K562 (cell line): ENCODE results near the gene KIAA0319L. TPM values are rescaled to one million over a fixed set of nuclear protein-coding genes. Genes with fewer than 3 reads are reported as not detected.

Experiments used
- ATAC-seq: fragments of 200-7000 bp; cut with Tn5 transposase; 3 replicates; pipeline ENCODE4 v1.9.1; 2020; ENCODE audit warnings: moderate library complexity
- BruUV-seq: library from RNA; stranded (reverse); fragments of 400-500 nt; replicated peaks from 2 replicates; lab custom pipeline; 2021; lab: Mats Ljungman, UMichigan
- CTCF ChIA-PET: fragments of 300-600 bp; formaldehyde crosslinking; extraction: SDS; loops from one replicate; lab custom pipeline; 2021; ENCODE audit warnings: low intra/inter-chr PET ratio; lab: Yijun Ruan, JAX
- POLR2A ChIA-PET: fragments of 300-600, 350-650 bp; sonication (Branson Sonifier 250); formaldehyde crosslinking; extraction: SDS; loops from one replicate; lab custom pipeline; 2021; ENCODE audit warnings: antibody characterized with exemption, inconsistent platforms; lab: Yijun Ruan, JAX
- DNase-seq, 4 experiments: peaks; one replicate each; pipeline versions ENCODE4 v3.0.0 to v3.0.0-alpha.2; 2011 to 2018; ENCODE audit warnings: low spot score in 3 of 4, mixed read lengths in 3 of 4; ENCODE audit errors: extremely low read depth in 1 of 4
- FAIRE-seq: peaks from 2 replicates; lab custom pipeline; 2011; peaks lifted over from hg19 to GRCh38; lab: Jason Lieb, UNC
- H2AFZ ChIP-seq: 2 replicates; pipeline ENCODE4 v1.6.0; 2011; ENCODE audit warnings: low read depth, low read length, control low read depth, inconsistent platforms
- H3K27ac ChIP-seq: fragments of 200-600 bp; 3 replicates; pipeline ENCODE4 v1.8.0; 2011; ENCODE audit warnings: low read depth, mild to moderate bottlenecking, control low read depth, inconsistent platforms, low read length, moderate library complexity, mixed read lengths; ENCODE audit errors: extremely low read depth
- H3K27me3 ChIP-seq, 2 experiments: fragments of 300-600 bp in 1 of 2; 2 replicates in 1 of 2; 3 replicates in 1 of 2; pipeline versions ENCODE4 v1.6.0 to v1.8.0; 2011; ENCODE audit warnings: inconsistent platforms in 2 of 2, low read length in 2 of 2, mild to moderate bottlenecking in 1 of 2, mixed read lengths in 1 of 2, moderate library complexity in 1 of 2; ENCODE audit not compliant: control insufficient read depth in 2 of 2, insufficient read depth in 2 of 2
- H3K36me3 ChIP-seq: fragments of 300-600 bp; 3 replicates; pipeline ENCODE4 v1.8.0; 2011; ENCODE audit warnings: mild to moderate bottlenecking, low read length, inconsistent platforms; ENCODE audit not compliant: control insufficient read depth, insufficient read depth
- H3K4me1 ChIP-seq, 2 experiments: fragments of 200-600 bp in 1 of 2; replicated peaks in 1 of 2; 2 replicates in 1 of 2; 3 replicates in 1 of 2; pipeline versions ENCODE4 v1.5.1 to v1.8.0; 2011; ENCODE audit warnings: inconsistent platforms in 2 of 2, low read length in 2 of 2, mild to moderate bottlenecking in 1 of 2, mixed read lengths in 1 of 2, moderate library complexity in 1 of 2; ENCODE audit not compliant: control insufficient read depth in 2 of 2, insufficient read depth in 2 of 2
- H3K4me2 ChIP-seq: 2 replicates; pipeline ENCODE4 v1.6.1; 2011; ENCODE audit warnings: low read length, control low read depth, inconsistent platforms, mixed read lengths; ENCODE audit not compliant: insufficient read depth
- H3K4me3 ChIP-seq: fragments of 200-600 bp; sonication (generic), shearing (Covaris generic); 2 replicates; pipeline ENCODE4 v1.5.1; 2016; ENCODE audit warnings: control low read depth, inconsistent platforms
- H3K79me2 ChIP-seq: fragments of 200-600 bp; 3 replicates; pipeline ENCODE4 v1.8.0; 2011; ENCODE audit warnings: low read length, inconsistent platforms; ENCODE audit not compliant: control insufficient read depth, insufficient read depth
- H3K9ac ChIP-seq, 2 experiments: 2 replicates each; pipeline versions ENCODE4 v1.6.0 to v1.6.1; 2011; ENCODE audit warnings: low read depth in 2 of 2, low read length in 2 of 2, control low read depth in 1 of 2, inconsistent platforms in 1 of 2, mild to moderate bottlenecking in 1 of 2, mixed read lengths in 1 of 2; ENCODE audit not compliant: insufficient read depth in 1 of 2
- H3K9me1 ChIP-seq: one replicate; pipeline ENCODE4 v1.6.0; 2011; ENCODE audit warnings: inconsistent platforms, mild to moderate bottlenecking, low read length, moderate library complexity; ENCODE audit not compliant: control insufficient read depth, insufficient read depth
- H3K9me3 ChIP-seq: replicated peaks from 2 replicates; pipeline ENCODE4 v1.5.1; 2011; ENCODE audit warnings: low read depth, low read length, inconsistent platforms; ENCODE audit not compliant: control insufficient read depth, insufficient read depth
- H4K20me1 ChIP-seq: replicated peaks from 2 replicates; pipeline ENCODE4 v1.6.1; 2011; ENCODE audit warnings: low read length, inconsistent platforms, mixed read lengths; ENCODE audit not compliant: control insufficient read depth, insufficient read depth
- CBX3 ChIP-seq, 2 experiments: IDR thresholded peaks; 1 replicate in 1 of 2; 2 replicates in 1 of 2; pipeline ENCODE4 v1.6.1; 2012; ENCODE audit warnings: inconsistent platforms in 2 of 2, low read length in 2 of 2, borderline replicate concordance in 1 of 2, control low read depth in 1 of 2
- CBX5 ChIP-seq: IDR thresholded peaks from 2 replicates; pipeline ENCODE4 v1.6.1; 2014; ENCODE audit warnings: low read depth, borderline replicate concordance
- DIDO1 ChIP-seq: fragments of 450-650 bp; IDR thresholded peaks from 2 replicates; pipeline ENCODE4 v1.6.1; 2016; ENCODE audit warnings: low read depth, missing biosample characterization, missing genetic modification characterization
- FOS ChIP-seq: IDR thresholded peaks from 3 replicates; pipeline ENCODE4 v1.6.1; 2011; ENCODE audit not compliant: insufficient read length; ENCODE audit errors: extremely low read depth
- NFE2 ChIP-seq: IDR thresholded peaks from 2 replicates; pipeline ENCODE4 v1.6.1; 2014; ENCODE audit warnings: antibody characterized with exemption, low read depth
- POLR2B ChIP-seq: fragments of 450-650 bp; IDR thresholded peaks from 2 replicates; pipeline ENCODE4 v1.6.1; 2018; ENCODE audit warnings: low read depth; ENCODE audit not compliant: partially characterized antibody
- SETDB1 ChIP-seq: IDR thresholded peaks from one replicate; pipeline ENCODE4 v1.6.1; 2012; ENCODE audit warnings: low read length, control low read depth, inconsistent platforms
- SMARCC2 ChIP-seq: fragments of 450-650 bp; IDR thresholded peaks from 2 replicates; pipeline ENCODE4 v1.6.1; 2017; ENCODE audit warnings: antibody characterized with exemption, moderate library complexity, mild to moderate bottlenecking, low read depth
- SREBF1 ChIP-seq: fragments of 150-350 bp; IDR thresholded peaks from 2 replicates; pipeline ENCODE4 v1.6.1; 2014; ENCODE audit warnings: antibody characterized with exemption, low read depth, low read length, borderline replicate concordance
- TBL1XR1 ChIP-seq, 2 experiments: IDR thresholded peaks; 2 replicates each; pipeline ENCODE4 v1.6.1; 2012; ENCODE audit warnings: improper control_type of control experiment in 2 of 2, low read length in 2 of 2, mild to moderate bottlenecking in 1 of 2
- TRIM28 ChIP-seq: fragments of 450-650 bp; IDR thresholded peaks from 2 replicates; pipeline ENCODE4 v1.6.1; 2017
- WGBS: fragments of 100-300 bp; shearing (Covaris generic); methylation state at CpG from one replicate; pipeline ENCODE4 v1.1.6; 2016; ENCODE audit warnings: low coverage, mixed read lengths; ENCODE audit not compliant: insufficient coverage; ENCODE audit errors: missing lambda C conversion rate; 5-methylcytosine and 5-hydroxymethylcytosine counted together
- in situ Hi-C: fragments of 300-500 bp; cut with MboI; formaldehyde crosslinking; loops from 4 replicates; pipeline ENCODE4 v1.15.0; 2018; ENCODE audit warnings: inconsistent platforms, mixed read lengths
- intact Hi-C: fragments of 100-400 bp; cut with micrococcal nuclease; formaldehyde crosslinking; loops from 2 replicates; pipeline ENCODE4 v1.14.2; 2022
- polyA plus RNA-seq, 8 experiments: library from polyadenylated mRNA; depleted of rRNA in 4 of 8; stranded (reverse) in 5 of 8; unstranded in 3 of 8; fragments of >200 nt; fragmentation: Nextera tagmentation in 2 of 8; fragmentation: Illumina TruSeq in 1 of 8; extraction: Ambion mirVana in 2 of 8; extraction: Trizol in 1 of 8; gene quantifications; 2 replicates each; pipeline versions ENCODE4 v1.2.1 to v1.2.3, GENCODE V29; 2011 to 2014; ENCODE audit warnings: inconsistent platforms in 1 of 8, missing spikeins in 1 of 8
- total RNA-seq, 7 experiments: library from RNA; depleted of rRNA in 6 of 7; stranded (reverse); fragments of >200 nt in 6 of 7; fragmentation: Illumina TruSeq in 2 of 7; extraction: Trizol in 2 of 7; gene quantifications; 2 replicates each; pipeline versions ENCODE4 v1.2.1 to v1.2.3, GENCODE V29; 2011 to 2021; ENCODE audit warnings: low replicate concordance in 1 of 7
- TF ChIP-seq, protein P1 (sequence below): fragments of 450-650 bp; IDR thresholded peaks from 2 replicates; pipeline ENCODE4 v1.6.1; 2016; ENCODE audit warnings: mild to moderate bottlenecking
- TF ChIP-seq, protein P2 (sequence below): fragments of 450-650 bp; IDR thresholded peaks from 2 replicates; pipeline ENCODE4 v1.6.1; 2018; ENCODE audit warnings: mild to moderate bottlenecking, low read depth; ENCODE audit not compliant: partially characterized antibody

Gene KIAA0319L
- total and polyA plus RNA-seq, 9 of the 15 experiments (the other 6 are each of a cell fraction or from before 2014, with no cell fraction given): 2.4 to 51.7 (median 27.4) TPM

DNA sequence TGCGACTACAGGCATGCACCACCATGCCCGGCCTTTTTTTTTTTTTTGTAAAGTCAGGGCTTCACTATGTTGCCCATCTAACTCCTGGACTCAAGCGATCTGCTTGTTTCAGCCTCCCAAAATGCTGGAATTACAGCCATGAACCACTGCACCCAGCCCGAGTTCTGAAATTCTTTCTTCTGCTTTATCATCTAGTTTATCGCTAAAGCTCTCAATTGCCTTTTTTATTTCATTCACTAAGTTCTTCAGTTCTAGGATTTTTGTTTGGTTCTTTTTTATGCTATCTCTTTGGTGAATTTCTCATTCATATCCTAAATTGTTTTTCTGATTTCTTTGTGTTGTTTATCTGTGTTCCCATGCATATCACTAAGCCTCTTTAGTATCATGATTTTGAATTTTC lies 27.0 kb downstream of the KIAA0319L start:
- POLR2A ChIA-PET: interaction anchor here (0.6 kb wide), 2 partner anchors 17 to 36 kb away, joined by 3 read pairs; no protein-coding TSS in a partner anchor
- in situ Hi-C loops: no loop called here
- 79% methylated on average over 5 of the region's 5 CpGs for WGBS

More for the DNA sequence above, 27.0 kb downstream of the KIAA0319L start:
- Histone ChIP-seq H3K9me3 (peaks cover 19% of the 10 kb centered on the region), H3K36me3 (peaks cover 27% of the 10 kb centered on the region), H3K79me2 (peaks cover 9% of the 10 kb centered on the region), H2AFZ (no peak overlapping the region), H3K27me3 (no peaks in the 10 kb centered on the region), H3K9me1 (no peaks in the 10 kb centered on the region), H3K9ac (no peak overlapping the region)
- intact Hi-C loops: no loop called here
- DNase-seq (no peak), FAIRE-seq (no peak)
- TF ChIP-seq DIDO1 (tag) (no peak), NFE2 (0 out of 2 replicates have a peak, but pooled peaks have one; percentile 2), SREBF1 (no peak), TRIM28 (peak; percentile 87), CBX3 (IDR thresholded peaks at IDR 0.05; ENCODE audit: borderline replicate concordance in 1 of 2, low read length in 2 of 2) (peak in 1 of 2 experiments; percentile 79; a peak in 1 of 3 replicates), TBL1XR1 (IDR thresholded peaks at IDR 0.05; ENCODE audit: low read length in 2 of 2) (no peak), FOS (no peak), POLR2B (no peak), CBX5 (0 out of 2 replicates have a peak, but pooled peaks have one; percentile 43), SETDB1 (no peak), SMARCC2 (no peak)
- TF ChIP-seq, protein P1, sequence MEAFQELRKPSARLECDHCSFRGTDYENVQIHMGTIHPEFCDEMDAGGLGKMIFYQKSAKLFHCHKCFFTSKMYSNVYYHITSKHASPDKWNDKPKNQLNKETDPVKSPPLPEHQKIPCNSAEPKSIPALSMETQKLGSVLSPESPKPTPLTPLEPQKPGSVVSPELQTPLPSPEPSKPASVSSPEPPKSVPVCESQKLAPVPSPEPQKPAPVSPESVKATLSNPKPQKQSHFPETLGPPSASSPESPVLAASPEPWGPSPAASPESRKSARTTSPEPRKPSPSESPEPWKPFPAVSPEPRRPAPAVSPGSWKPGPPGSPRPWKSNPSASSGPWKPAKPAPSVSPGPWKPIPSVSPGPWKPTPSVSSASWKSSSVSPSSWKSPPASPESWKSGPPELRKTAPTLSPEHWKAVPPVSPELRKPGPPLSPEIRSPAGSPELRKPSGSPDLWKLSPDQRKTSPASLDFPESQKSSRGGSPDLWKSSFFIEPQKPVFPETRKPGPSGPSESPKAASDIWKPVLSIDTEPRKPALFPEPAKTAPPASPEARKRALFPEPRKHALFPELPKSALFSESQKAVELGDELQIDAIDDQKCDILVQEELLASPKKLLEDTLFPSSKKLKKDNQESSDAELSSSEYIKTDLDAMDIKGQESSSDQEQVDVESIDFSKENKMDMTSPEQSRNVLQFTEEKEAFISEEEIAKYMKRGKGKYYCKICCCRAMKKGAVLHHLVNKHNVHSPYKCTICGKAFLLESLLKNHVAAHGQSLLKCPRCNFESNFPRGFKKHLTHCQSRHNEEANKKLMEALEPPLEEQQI: no peak
- TF ChIP-seq, protein P2, sequence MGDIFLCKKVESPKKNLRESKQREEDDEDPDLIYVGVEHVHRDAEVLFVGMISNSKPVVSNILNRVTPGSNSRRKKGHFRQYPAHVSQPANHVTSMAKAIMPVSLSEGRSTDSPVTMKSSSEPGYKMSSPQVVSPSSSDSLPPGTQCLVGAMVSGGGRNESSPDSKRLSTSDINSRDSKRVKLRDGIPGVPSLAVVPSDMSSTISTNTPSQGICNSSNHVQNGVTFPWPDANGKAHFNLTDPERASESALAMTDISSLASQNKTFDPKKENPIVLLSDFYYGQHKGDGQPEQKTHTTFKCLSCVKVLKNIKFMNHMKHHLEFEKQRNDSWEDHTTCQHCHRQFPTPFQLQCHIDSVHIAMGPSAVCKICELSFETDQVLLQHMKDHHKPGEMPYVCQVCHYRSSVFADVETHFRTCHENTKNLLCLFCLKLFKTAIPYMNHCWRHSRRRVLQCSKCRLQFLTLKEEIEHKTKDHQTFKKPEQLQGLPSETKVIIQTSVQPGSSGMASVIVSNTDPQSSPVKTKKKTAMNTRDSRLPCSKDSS: peak; percentile 83
- TF ChIP-seq, all 486 proteins: peak for 5
- no peak overlapping the region for H3K4me2 ChIP-seq
- CTCF ChIA-PET: interaction anchor here (0.6 kb wide), 1 partner anchor 65 kb away, joined by 3 read pairs; no protein-coding TSS in a partner anchor
- peaks cover 0 to 4% of the 10 kb centered on the region in 2 experiments; a peak in 2 of 5 replicates for H3K4me1 ChIP-seq
- no peak for ATAC-seq
- no peak overlapping the region for H3K27ac ChIP-seq
- no peak overlapping the region for H3K4me3 ChIP-seq
- BruUV-seq: no TSS peak
- no peaks in the 10 kb centered on the region for H4K20me1 ChIP-seq
